SK-N-SH (cell line): ENCODE data around the gene TSPAN3.

ENCODE experiments used
- CHD2 ChIP-seq: fragments of 150-350 bp; IDR thresholded peaks from 2 replicates; pipeline ENCODE4 v1.6.1; 2018; ENCODE audit warnings: low read length; ENCODE audit not compliant: partially characterized antibody
- EZH2phosphoT487 ChIP-seq: fragments of 200-600 bp; sonication (generic); IDR thresholded peaks from 2 replicates; pipeline ENCODE4 v1.6.1; 2017; ENCODE audit warnings: low read depth, mixed run types, mild to moderate bottlenecking, antibody characterized with exemption, moderate library complexity, borderline replicate concordance
- FOXM1 ChIP-seq: IDR thresholded peaks from 2 replicates; pipeline ENCODE4 v1.4.0; 2012; ENCODE audit warnings: low read depth, mild to moderate bottlenecking
- JUND ChIP-seq: IDR thresholded peaks from 2 replicates; pipeline ENCODE4 v1.4.0; 2012
- MEF2A ChIP-seq: IDR thresholded peaks from 2 replicates; pipeline ENCODE4 v1.4.0; 2012; ENCODE audit warnings: low read depth, borderline replicate concordance
- MXI1 ChIP-seq: IDR thresholded peaks from 2 replicates; pipeline ENCODE4 v1.6.1; 2012; ENCODE audit warnings: mild to moderate bottlenecking, low read depth, low read length, improper control_type of control experiment
- PBX3 ChIP-seq: IDR thresholded peaks from 2 replicates; pipeline ENCODE4; 2012
- POLR2AphosphoS5 ChIP-seq: IDR thresholded peaks from 2 replicates; pipeline ENCODE4 v1.6.1; 2012; ENCODE audit warnings: low read depth, low read length
- RAD21 ChIP-seq: IDR thresholded peaks from 2 replicates; pipeline ENCODE4 v1.6.1; 2012; ENCODE audit warnings: mild to moderate bottlenecking, low read length
- RXRA ChIP-seq: IDR thresholded peaks from 2 replicates; pipeline ENCODE4 v1.4.0; 2012; ENCODE audit warnings: low read depth, mild to moderate bottlenecking, borderline replicate concordance
- SIN3A ChIP-seq: IDR thresholded peaks from 2 replicates; pipeline ENCODE4 v1.6.1; 2012; ENCODE audit warnings: low read depth, mild to moderate bottlenecking, low read length, moderate library complexity, borderline replicate concordance
- USF1 ChIP-seq: IDR thresholded peaks from 2 replicates; pipeline ENCODE4 v1.4.0; 2012; ENCODE audit warnings: low read depth, borderline replicate concordance
- USF2 ChIP-seq: fragments of 150-350 bp; IDR thresholded peaks from 2 replicates; pipeline ENCODE4 v1.6.1; 2017; ENCODE audit warnings: antibody characterized with exemption, low read length, low read depth, borderline replicate concordance
- TF ChIP-seq, protein P1 (sequence below): fragments of 200-600 bp; sonication (generic); IDR thresholded peaks from 2 replicates; pipeline ENCODE4 v1.6.1; 2017; ENCODE audit warnings: antibody characterized with exemption, mild to moderate bottlenecking, moderate library complexity

GRCh38 chr15:77021088-77021481 is 49.8 kb downstream of the TSPAN3 start:
- TF ChIP-seq, protein P1, sequence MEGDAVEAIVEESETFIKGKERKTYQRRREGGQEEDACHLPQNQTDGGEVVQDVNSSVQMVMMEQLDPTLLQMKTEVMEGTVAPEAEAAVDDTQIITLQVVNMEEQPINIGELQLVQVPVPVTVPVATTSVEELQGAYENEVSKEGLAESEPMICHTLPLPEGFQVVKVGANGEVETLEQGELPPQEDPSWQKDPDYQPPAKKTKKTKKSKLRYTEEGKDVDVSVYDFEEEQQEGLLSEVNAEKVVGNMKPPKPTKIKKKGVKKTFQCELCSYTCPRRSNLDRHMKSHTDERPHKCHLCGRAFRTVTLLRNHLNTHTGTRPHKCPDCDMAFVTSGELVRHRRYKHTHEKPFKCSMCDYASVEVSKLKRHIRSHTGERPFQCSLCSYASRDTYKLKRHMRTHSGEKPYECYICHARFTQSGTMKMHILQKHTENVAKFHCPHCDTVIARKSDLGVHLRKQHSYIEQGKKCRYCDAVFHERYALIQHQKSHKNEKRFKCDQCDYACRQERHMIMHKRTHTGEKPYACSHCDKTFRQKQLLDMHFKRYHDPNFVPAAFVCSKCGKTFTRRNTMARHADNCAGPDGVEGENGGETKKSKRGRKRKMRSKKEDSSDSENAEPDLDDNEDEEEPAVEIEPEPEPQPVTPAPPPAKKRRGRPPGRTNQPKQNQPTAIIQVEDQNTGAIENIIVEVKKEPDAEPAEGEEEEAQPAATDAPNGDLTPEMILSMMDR = no peak
- TF ChIP-seq PBX3 = no peak
- no peak for TF ChIP-seq JUND
- no peak for TF ChIP-seq MEF2A
- no peak for TF ChIP-seq POLR2AphosphoS5
- TF ChIP-seq MXI1 = no peak
- TF ChIP-seq CHD2 = no peak
- no peak for TF ChIP-seq USF1
- TF ChIP-seq SIN3A = no peak
- TF ChIP-seq RXRA = no peak
- no peak for TF ChIP-seq FOXM1
- TF ChIP-seq RAD21 = no peak
- no peak for TF ChIP-seq USF2
- no peak for TF ChIP-seq EZH2phosphoT487
